Activated CD4-positive, alpha-beta T cell treated with anti-CD3 and anti-CD28 coated beads, Interleukin-2, Interleukin-6, amounts not matched to agents 100 ng/mL and 50 ng/mL, durations not matched to agents 16 hours and 8 hours (primary cell): ENCODE results near the gene TMEM135.
"Not testable (repeated sequence)": the region's sequence is repeated elsewhere in the genome, so short reads cannot be mapped to it uniquely, and the experiment has no call there.

Experiments used
- DNase-seq: peaks from one replicate; pipeline ENCODE4 v3.0.0-alpha.2; 2020

The TMEM135 gene

GRCh38 chr11:87263979-87264378 is 226.2 kb downstream of the TMEM135 start:
- no peak for DNase-seq

- DNase-seq = no peak
Measured at GRCh38 chr11:87265132-87265531, 227.4 kb downstream of the TMEM135 start.

GRCh38 chr11:87265979-87266378 is 228.2 kb downstream of the TMEM135 start:
- no peak for DNase-seq

- DNase-seq = no peak
Measured at GRCh38 chr11:87266751-87267150, 229.0 kb downstream of the TMEM135 start.

- not testable (repeated sequence) for DNase-seq
Measured at GRCh38 chr11:87271951-87272350, 234.2 kb downstream of the TMEM135 start.

GRCh38 chr11:87275176-87275575 is 237.4 kb downstream of the TMEM135 start:
- DNase-seq = no peak

- DNase-seq = no peak
Measured at GRCh38 chr11:87280143-87280542, 242.4 kb downstream of the TMEM135 start.

GRCh38 chr11:87281496-87281895 is 243.8 kb downstream of the TMEM135 start:
- DNase-seq = no peak

GRCh38 chr11:87284306-87284705 is 246.6 kb downstream of the TMEM135 start:
- DNase-seq = no peak

- not testable (repeated sequence) for DNase-seq
Measured at GRCh38 chr11:87285674-87286073, 247.9 kb downstream of the TMEM135 start.

GRCh38 chr11:87286338-87286737 is 248.6 kb downstream of the TMEM135 start:
- no peak for DNase-seq

GRCh38 chr11:87290304-87290922 is 252.7 kb downstream of the TMEM135 start:
- DNase-seq = peak; percentile 63

- DNase-seq = no peak
Measured at GRCh38 chr11:87292598-87292997, 254.9 kb downstream of the TMEM135 start.

- no peak for DNase-seq
Measured at GRCh38 chr11:87295237-87295636, 257.5 kb downstream of the TMEM135 start.

GRCh38 chr11:87296627-87297026 is 258.9 kb downstream of the TMEM135 start:
- DNase-seq = no peak

- no peak for DNase-seq
Measured at GRCh38 chr11:87298155-87298554, 260.4 kb downstream of the TMEM135 start.

GRCh38 chr11:87299041-87299481 is 261.3 kb downstream of the TMEM135 start:
- no peak for DNase-seq

- DNase-seq = no peak
Measured at GRCh38 chr11:87300640-87301380, 263.1 kb downstream of the TMEM135 start.

- DNase-seq = no peak
Measured at GRCh38 chr11:87301785-87302540, 264.2 kb downstream of the TMEM135 start.

- no peak for DNase-seq
Measured at GRCh38 chr11:87304412-87304811, 266.7 kb downstream of the TMEM135 start.

- DNase-seq = no peak
Measured at GRCh38 chr11:87306262-87306851, 268.6 kb downstream of the TMEM135 start.

GRCh38 chr11:87307101-87307500 is 269.4 kb downstream of the TMEM135 start:
- no peak for DNase-seq

GRCh38 chr11:87315229-87315628 is 277.5 kb downstream of the TMEM135 start:
- DNase-seq = no peak
